Loucy (cell line): ENCODE results near the gene TMEM95.

Source experiments
- H2AFZ ChIP-seq: fragments of 200-600 bp; sonication (generic); 2 replicates; pipeline ENCODE4 v1.6.0; 2016; ENCODE audit warnings: antibody characterized with exemption, mild to moderate bottlenecking, low read length, moderate library complexity
- H3F3A ChIP-seq: fragments of 200-600 bp; 2 replicates; pipeline ENCODE4 v1.6.0; 2016; ENCODE audit warnings: antibody characterized with exemption, low read depth, mild to moderate bottlenecking
- H3K27me3 ChIP-seq: fragments of 200-600 bp; sonication (generic); 2 replicates; pipeline ENCODE4 v1.6.1; 2014; ENCODE audit warnings: low read length, mild to moderate bottlenecking; ENCODE audit not compliant: insufficient read depth, poor library complexity, severe bottlenecking
- H3K36me3 ChIP-seq: fragments of 200-600 bp; sonication (generic); 2 replicates; pipeline ENCODE4 v1.6.1; 2016; ENCODE audit warnings: low read length; ENCODE audit not compliant: insufficient read depth
- H3K4me1 ChIP-seq: fragments of 200-600 bp; sonication (generic); 2 replicates; pipeline ENCODE4 v1.5.1; 2014; ENCODE audit warnings: low read length, mild to moderate bottlenecking; ENCODE audit not compliant: insufficient read depth, poor library complexity, severe bottlenecking
- H3K4me2 ChIP-seq: fragments of 200-600 bp; sonication (generic); 2 replicates; pipeline ENCODE4 v1.6.0; 2014; ENCODE audit warnings: antibody characterized with exemption, low read length, low read depth, mild to moderate bottlenecking; ENCODE audit not compliant: poor library complexity, severe bottlenecking
- H3K4me3 ChIP-seq: fragments of 200-600 bp; sonication (generic); 2 replicates; pipeline ENCODE4 v1.5.1; 2014; ENCODE audit warnings: low read length, mild to moderate bottlenecking, mixed read lengths; ENCODE audit not compliant: poor library complexity, severe bottlenecking
- H3K79me2 ChIP-seq: fragments of 200-600 bp; sonication (generic); 2 replicates; pipeline ENCODE4 v1.6.1; 2014; ENCODE audit warnings: low read length; ENCODE audit not compliant: insufficient read depth
- H3K9ac ChIP-seq: fragments of 200-600 bp; sonication (generic); 2 replicates; pipeline ENCODE4 v1.6.0; 2014; ENCODE audit warnings: mild to moderate bottlenecking, low read depth, low read length, moderate library complexity; ENCODE audit not compliant: poor library complexity, severe bottlenecking
- H3K9me2 ChIP-seq: fragments of 200-600 bp; sonication (generic); replicated peaks from 2 replicates; pipeline ENCODE4 v1.6.1; 2016; ENCODE audit warnings: low read depth, low read length, mixed read lengths
- H3K9me3 ChIP-seq: fragments of 200-600 bp; sonication (generic); 2 replicates; pipeline ENCODE4 v1.6.1; 2014; ENCODE audit warnings: mild to moderate bottlenecking, antibody characterized with exemption, low read length, low read depth; ENCODE audit not compliant: insufficient read depth
- H4K20me1 ChIP-seq: fragments of 200-600 bp; sonication (generic); 2 replicates; pipeline ENCODE4 v1.6.0; 2014; ENCODE audit warnings: antibody characterized with exemption, low read length, mild to moderate bottlenecking; ENCODE audit not compliant: insufficient read depth, poor library complexity, severe bottlenecking
- EZH2phosphoT487 ChIP-seq: fragments of 200-600 bp; IDR thresholded peaks from 2 replicates; pipeline ENCODE4 v1.6.1; 2018; ENCODE audit warnings: antibody characterized with exemption, mild to moderate bottlenecking, moderate library complexity, borderline replicate concordance
- TF ChIP-seq, protein P1 (sequence below): fragments of 200-600 bp; sonication (generic); conservative IDR thresholded peaks from 2 replicates; pipeline ENCODE4 v1.5.1; 2014; ENCODE audit warnings: mild to moderate bottlenecking, antibody characterized with exemption, low read length

TMEM95 gene

DNA sequence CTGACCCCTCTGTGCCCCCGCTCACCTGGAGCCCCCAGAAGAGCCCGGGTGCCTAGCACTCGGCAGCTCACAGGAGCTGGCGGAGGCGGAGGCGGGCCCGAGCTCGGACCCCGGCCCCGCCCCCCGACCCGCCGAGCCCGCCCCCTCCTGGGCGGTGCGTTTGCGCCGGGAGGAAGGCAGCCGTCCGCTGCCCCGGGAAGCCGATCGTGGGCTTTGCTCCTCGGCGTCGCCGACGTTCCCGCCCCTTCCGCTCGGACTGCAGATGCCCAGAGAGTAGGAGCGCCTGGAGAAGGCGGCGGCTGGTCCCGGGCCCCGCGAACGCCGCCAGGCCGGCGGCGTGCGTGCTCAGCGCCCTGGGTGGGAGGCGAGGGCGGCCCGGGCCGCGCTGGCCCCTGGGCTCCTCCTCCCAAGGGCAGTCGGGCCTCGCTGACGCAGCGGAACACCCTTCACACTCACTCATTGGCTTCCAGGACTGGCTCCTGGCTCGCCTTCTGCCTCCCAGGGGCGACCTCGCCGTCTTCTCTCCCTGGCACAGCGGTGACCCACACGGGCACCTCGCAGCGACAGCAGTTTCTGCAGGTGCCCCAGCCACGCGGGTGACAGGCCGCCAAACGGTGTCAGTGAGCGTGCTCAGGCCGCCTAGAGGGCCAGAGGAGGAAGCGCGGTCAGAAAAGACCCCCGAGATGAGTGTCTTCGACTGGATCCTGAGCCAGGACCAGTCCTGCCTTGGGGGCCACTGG lies 39.7 kb downstream of the TMEM95 start, which contains the start of gene PLSCR3:
Gene PLSCR3, minus strand, starts transcription at position 74 of the 740 bp plus-strand sequence. CDS start 415 bp downstream, outside the sequence.
- no peaks in the 10 kb centered on the region for H3K9me2 ChIP-seq
- no peaks in the 10 kb centered on the region for H3F3A ChIP-seq
- H2AFZ ChIP-seq: peak within 1 kb of the TSS; percentile 74
- H3K9me3 ChIP-seq: no peaks in the 10 kb centered on the region
- H3K4me3 ChIP-seq: peak within 1 kb of the TSS; percentile 74
- H3K4me2 ChIP-seq: peak within 1 kb of the TSS; percentile 90
- H3K27me3 ChIP-seq: no peaks in the 10 kb centered on the region
- no peaks in the 10 kb centered on the region for H3K79me2 ChIP-seq
- H3K9ac ChIP-seq: peak within 1 kb of the TSS; percentile 71
- peaks cover 14% of the 10 kb centered on the region for H3K4me1 ChIP-seq
- TF ChIP-seq, protein P1, sequence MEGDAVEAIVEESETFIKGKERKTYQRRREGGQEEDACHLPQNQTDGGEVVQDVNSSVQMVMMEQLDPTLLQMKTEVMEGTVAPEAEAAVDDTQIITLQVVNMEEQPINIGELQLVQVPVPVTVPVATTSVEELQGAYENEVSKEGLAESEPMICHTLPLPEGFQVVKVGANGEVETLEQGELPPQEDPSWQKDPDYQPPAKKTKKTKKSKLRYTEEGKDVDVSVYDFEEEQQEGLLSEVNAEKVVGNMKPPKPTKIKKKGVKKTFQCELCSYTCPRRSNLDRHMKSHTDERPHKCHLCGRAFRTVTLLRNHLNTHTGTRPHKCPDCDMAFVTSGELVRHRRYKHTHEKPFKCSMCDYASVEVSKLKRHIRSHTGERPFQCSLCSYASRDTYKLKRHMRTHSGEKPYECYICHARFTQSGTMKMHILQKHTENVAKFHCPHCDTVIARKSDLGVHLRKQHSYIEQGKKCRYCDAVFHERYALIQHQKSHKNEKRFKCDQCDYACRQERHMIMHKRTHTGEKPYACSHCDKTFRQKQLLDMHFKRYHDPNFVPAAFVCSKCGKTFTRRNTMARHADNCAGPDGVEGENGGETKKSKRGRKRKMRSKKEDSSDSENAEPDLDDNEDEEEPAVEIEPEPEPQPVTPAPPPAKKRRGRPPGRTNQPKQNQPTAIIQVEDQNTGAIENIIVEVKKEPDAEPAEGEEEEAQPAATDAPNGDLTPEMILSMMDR: peak; percentile 48
- no peak for TF ChIP-seq EZH2phosphoT487
- no peaks in the 10 kb centered on the region for H3K36me3 ChIP-seq
- no peaks in the 10 kb centered on the region for H4K20me1 ChIP-seq

DNA sequence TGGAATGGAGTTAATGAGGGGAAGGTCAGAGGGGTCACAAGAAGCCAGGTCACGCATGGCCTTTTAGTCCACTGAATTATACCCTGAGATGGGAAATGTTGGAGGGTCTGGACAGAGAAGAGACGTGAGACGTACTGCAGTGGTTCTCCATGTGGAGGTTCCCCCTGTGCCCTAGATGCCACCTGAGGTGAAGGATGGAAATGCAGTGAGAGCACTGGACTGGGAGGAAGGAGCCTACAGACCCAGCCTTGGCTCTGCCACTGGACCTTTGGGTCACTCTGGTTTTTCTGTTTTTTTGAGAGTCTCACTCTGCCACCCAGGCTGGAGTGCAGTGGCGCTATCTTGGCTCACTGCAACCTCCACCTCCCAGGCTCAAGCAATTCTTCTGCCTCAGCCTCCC lies 41.2 kb downstream of the TMEM95 start:
- Histone ChIP-seq H2AFZ (no peak overlapping the region), H3F3A (no peaks in the 10 kb centered on the region), H3K9ac (no peak overlapping the region), H3K4me1 (peaks cover 14% of the 10 kb centered on the region), H3K9me3 (no peaks in the 10 kb centered on the region), H3K4me2 (no peak overlapping the region), H3K36me3 (no peaks in the 10 kb centered on the region), H4K20me1 (no peaks in the 10 kb centered on the region), H3K79me2 (no peaks in the 10 kb centered on the region), H3K9me2 (no peaks in the 10 kb centered on the region), H3K27me3 (no peaks in the 10 kb centered on the region), H3K4me3 (no peak overlapping the region)
- TF ChIP-seq EZH2phosphoT487: no peak
- TF ChIP-seq, protein P1: no peak

DNA sequence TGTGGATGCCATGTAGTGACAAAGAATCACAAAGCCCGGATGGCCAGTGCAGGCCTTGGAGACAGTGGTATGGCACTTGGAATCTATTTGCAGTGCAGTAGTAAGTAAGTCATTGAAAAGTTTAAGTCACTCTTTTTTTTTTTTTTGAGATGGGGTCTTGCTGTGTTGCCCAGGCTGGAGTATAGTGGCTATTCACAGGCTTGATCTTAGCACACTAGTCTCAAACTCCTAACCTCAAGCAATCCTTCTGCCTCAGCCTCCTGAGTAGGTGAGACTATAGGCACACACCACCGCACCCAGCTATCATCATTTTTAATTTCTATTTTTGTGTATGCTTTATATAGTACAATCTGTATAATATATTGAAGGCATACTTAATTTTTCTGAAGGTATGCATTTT lies 43.7 kb downstream of the TMEM95 start:
- H3F3A ChIP-seq: no peaks in the 10 kb centered on the region
- no peaks in the 10 kb centered on the region for H3K36me3 ChIP-seq
- no peaks in the 10 kb centered on the region for H4K20me1 ChIP-seq
- H3K4me3 ChIP-seq: no peak overlapping the region
- peaks cover 19% of the 10 kb centered on the region for H3K4me1 ChIP-seq
- no peaks in the 10 kb centered on the region for H3K27me3 ChIP-seq
- no peak overlapping the region for H3K4me2 ChIP-seq
- H3K9ac ChIP-seq: no peak overlapping the region
- H3K9me2 ChIP-seq: no peaks in the 10 kb centered on the region
- H2AFZ ChIP-seq: no peak overlapping the region
- no peaks in the 10 kb centered on the region for H3K9me3 ChIP-seq
- H3K79me2 ChIP-seq: peaks cover 6% of the 10 kb centered on the region
- TF ChIP-seq EZH2phosphoT487: no peak
- TF ChIP-seq, protein P1: no peak
